Medulla oblongata (tissue), 1 donor: ENCODE data around the gene NCKAP5.
"Not testable (repeated sequence)": the region's sequence is repeated elsewhere in the genome, so short reads cannot be mapped to it uniquely, and the experiment has no call there.

ENCODE experiments used
- DNase-seq: peaks from one replicate; pipeline ENCODE4 v3.0.0-alpha.2; 2015; ENCODE audit errors: extremely low spot score

NCKAP5 gene

GRCh38 chr2:133209325-133209724, 358.9 kb downstream of the NCKAP5 start:
- DNase-seq = no peak

- DNase-seq = not testable (repeated sequence)
These were observed 361.6 kb downstream of the NCKAP5 start for GRCh38 chr2:133206666-133207065.

- DNase-seq = no peak
These were observed 363.8 kb downstream of the NCKAP5 start for GRCh38 chr2:133204421-133204820.

GRCh38 chr2:133200684-133201421, 367.4 kb downstream of the NCKAP5 start:
- DNase-seq = no peak

GRCh38 chr2:133198678-133199077, 369.6 kb downstream of the NCKAP5 start:
- no peak for DNase-seq

GRCh38 chr2:133197156-133197555, 371.1 kb downstream of the NCKAP5 start:
- DNase-seq = no peak

GRCh38 chr2:133194777-133195335, 373.4 kb downstream of the NCKAP5 start:
- no peak for DNase-seq

GRCh38 chr2:133194362-133194655, 374.0 kb downstream of the NCKAP5 start:
- DNase-seq = no peak

GRCh38 chr2:133193544-133194361, 374.5 kb downstream of the NCKAP5 start:
- DNase-seq = no peak

- no peak for DNase-seq
These were observed 376.2 kb downstream of the NCKAP5 start for GRCh38 chr2:133192028-133192427.

GRCh38 chr2:133177196-133177595, 391.1 kb downstream of the NCKAP5 start:
- no peak for DNase-seq

- DNase-seq = no peak
These were observed 392.3 kb downstream of the NCKAP5 start for GRCh38 chr2:133175926-133176325.

GRCh38 chr2:133173224-133173623, 395.0 kb downstream of the NCKAP5 start:
- no peak for DNase-seq

- DNase-seq = peak; percentile 84
These were observed 396.8 kb downstream of the NCKAP5 start for GRCh38 chr2:133171393-133172004.

GRCh38 chr2:133169274-133169912, 398.9 kb downstream of the NCKAP5 start:
- DNase-seq = no peak

- DNase-seq = no peak
These were observed 400.3 kb downstream of the NCKAP5 start for GRCh38 chr2:133167990-133168389.

- no peak for DNase-seq
These were observed 401.0 kb downstream of the NCKAP5 start for GRCh38 chr2:133167223-133167622.

- no peak for DNase-seq
These were observed 402.2 kb downstream of the NCKAP5 start for GRCh38 chr2:133166031-133166430.

- no peak for DNase-seq
These were observed 405.2 kb downstream of the NCKAP5 start for GRCh38 chr2:133163111-133163510.

- no peak for DNase-seq
These were observed 409.8 kb downstream of the NCKAP5 start for GRCh38 chr2:133158442-133158841.

- no peak for DNase-seq
These were observed 410.2 kb downstream of the NCKAP5 start for GRCh38 chr2:133158024-133158423.

- no peak for DNase-seq
These were observed 411.1 kb downstream of the NCKAP5 start for GRCh38 chr2:133157141-133157540.
